Adrenal gland (tissue), 12 donors: ENCODE data around the gene ERCC6L2. TPM values are rescaled to one million over a fixed set of nuclear protein-coding genes. Genes with fewer than 3 reads are reported as not detected.

Source experiments
- DNase-seq, 7 donors: peaks; one replicate each; pipeline ENCODE4 v3.0.0-alpha.2; 2019 to 2020
- H3K27ac ChIP-seq, 5 donors: fragments of 200-600 bp; sonication (generic) in 4 of 5; 1 replicate in 3 of 5; 2 replicates in 2 of 5; pipeline versions ENCODE4 v1.5.1 to v1.8.0; 2016 to 2020; ENCODE audit warnings: mild to moderate bottlenecking in 1 of 5
- H3K27me3 ChIP-seq: fragments of 200-600 bp; 2 replicates; pipeline ENCODE4 v1.8.0; 2021
- H3K36me3 ChIP-seq, 2 donors: fragments of 200-600 bp; replicated peaks in 1 of 2; 1 replicate in 1 of 2; 2 replicates in 1 of 2; pipeline versions ENCODE4 v1.5.1 to v1.8.0; 2018 to 2022
- H3K4me1 ChIP-seq, 2 donors: fragments of 200-600 bp; replicated peaks in 1 of 2; 1 replicate in 1 of 2; 2 replicates in 1 of 2; pipeline versions ENCODE4 v1.5.1 to v1.8.0; 2018 to 2021
- H3K4me3 ChIP-seq, 4 donors: fragments of 200-600 bp; sonication (generic) in 3 of 4; one replicate each; pipeline ENCODE4 v1.5.1; 2016 to 2018
- H3K9me3 ChIP-seq, 3 donors: fragments of 200-600 bp; sonication (generic) in 1 of 3; replicated peaks in 1 of 3; 1 replicate in 2 of 3; 2 replicates in 1 of 3; pipeline versions ENCODE4 v1.5.1 to v1.8.0; 2016 to 2021
- CTCF ChIP-seq, 6 experiments: fragments of 450-650 bp in 4 of 6; fragments of 200-600 bp in 2 of 6; sonication (generic) in 1 of 6; IDR thresholded peaks; 1 replicate in 5 of 6; 2 replicates in 1 of 6; pipeline versions ENCODE4 v1.5.1 to v1.8.0; 2016 to 2021; ENCODE audit warnings: antibody characterized with exemption in 6 of 6, mild to moderate bottlenecking in 2 of 6, moderate library complexity in 1 of 6
- POLR2A ChIP-seq, 2 donors: fragments of 450-650 bp; IDR thresholded peaks; one replicate each; pipeline ENCODE4 v1.6.1; 2017; ENCODE audit warnings: antibody characterized with exemption in 2 of 2, mild to moderate bottlenecking in 2 of 2, moderate library complexity in 1 of 2
- WGBS, 4 donors: extraction: QIAGEN DNeasy Blood & Tissue Kit in 2 of 4; methylation state at CpG; one replicate each; pipeline versions ENCODE4 v1.1.5 to v1.1.7; 2013 to 2017; 5-methylcytosine and 5-hydroxymethylcytosine counted together
- intact Hi-C, 2 donors: fragments of 100-400 bp; cut with DNase I; formaldehyde crosslinking; loops; one replicate each; pipeline versions ENCODE4 v1.14.1 to v1.15.0; 2022 to 2023
- polyA plus RNA-seq, 3 donors: library from polyadenylated mRNA; stranded (reverse); fragments of 200-250 nt in 2 of 3; fragments of 350-450 nt in 1 of 3; fragmentation: Illumina TruSeq in 1 of 3; extraction: RNeasy Lipid Tissue Mini Kit (QIAGEN cat#74804) in 1 of 3; gene quantifications; one replicate each; pipeline ENCODE4 v1.2.3, GENCODE V29; 2013 to 2014
- total RNA-seq, 9 donors: library from RNA; depleted of rRNA in 4 of 9; stranded (reverse); fragments of >200 nt in 4 of 9; fragments of 120-200 nt in 1 of 9; fragmentation: NEBNext Ultra II Directional in 1 of 9; extraction: Animal tissue kit (Norgen Biotek cat#: 25700) in 1 of 9; gene quantifications; one replicate each; pipeline versions ENCODE4 v1.1.0 to v1.2.4, GENCODE V29; 2013 to 2023
- donor health status: healthy with polysubstance abuse.
- donor health status: Bipolar disorder and iron deficiency.
- donor health status: DM: yes; HTN: yes; CAD: no.
- donor health status: DM: no; HTN: no; CAD: no.
- donor health status: DM: no; HTN: no; CAD: no.
- donor health status: DM: yes; HTN: yes; CAD: no.

ERCC6L2 gene
- total and polyA plus RNA-seq, 12 donors: 5.6 to 93.2 (median 47.4) TPM

DNA sequence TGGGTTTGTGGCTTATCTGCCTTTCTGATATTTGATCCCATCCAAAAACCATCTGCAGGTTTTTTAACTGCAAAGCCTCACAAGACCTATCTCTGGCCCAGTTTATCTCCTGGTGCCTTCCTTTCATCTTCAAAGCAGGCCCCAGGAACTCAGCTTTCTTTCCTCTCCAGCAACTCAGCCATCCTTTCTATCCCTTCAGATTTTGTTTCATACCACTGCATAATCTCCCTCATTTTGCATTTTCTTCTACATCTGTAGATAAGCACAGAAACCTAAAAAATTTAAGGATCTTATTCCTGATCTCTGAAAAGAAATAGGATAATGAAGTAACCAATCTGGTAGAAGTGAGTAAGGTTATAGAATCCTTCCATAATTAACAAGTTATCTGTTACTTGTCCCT lies 19.5 kb upstream of the ERCC6L2 start:
- H3K27me3 ChIP-seq: no peaks in the 10 kb centered on the region
- H3K27ac ChIP-seq: no peak overlapping the region
- H3K4me3 ChIP-seq: no peak overlapping the region
- no peak for TF ChIP-seq CTCF (IDR thresholded peaks at IDR 0.05)
- no peak for TF ChIP-seq POLR2A (IDR thresholded peaks at IDR 0.05)
- DNase-seq: no peak
- intact Hi-C loops: no loop called here
- no peaks in the 10 kb centered on the region for H3K9me3 ChIP-seq
- H3K4me1 ChIP-seq: peaks cover 0 to 3% of the 10 kb centered on the region in 2 donors
- no peaks in the 10 kb centered on the region for H3K36me3 ChIP-seq

GRCh38 chr9:95857124-95857523 lies 18.4 kb upstream of the ERCC6L2 start:
- Histone ChIP-seq H3K4me1 (peaks cover 0 to 3% of the 10 kb centered on the region in 2 donors), H3K36me3 (no peaks in the 10 kb centered on the region), H3K27ac (no peak overlapping the region), H3K27me3 (no peaks in the 10 kb centered on the region), H3K9me3 (peaks cover 0 to 5% (median 0%) of the 10 kb centered on the region in 3 donors), H3K4me3 (no peak overlapping the region)
- 64 to 76% (median 69%) methylated on average over 2 of the region's 2 CpGs for WGBS, 4 donors
- TF ChIP-seq CTCF (IDR thresholded peaks at IDR 0.05) (no peak), POLR2A (IDR thresholded peaks at IDR 0.05) (no peak)
- no peak for DNase-seq
- intact Hi-C loops: no loop called here

GRCh38 chr9:95857896-95858295 lies 17.6 kb upstream of the ERCC6L2 start:
- Histone ChIP-seq H3K4me1 (peaks cover 0 to 3% of the 10 kb centered on the region in 2 donors), H3K4me3 (no peak overlapping the region), H3K27ac (no peak overlapping the region), H3K9me3 (peaks cover 0 to 12% (median 0%) of the 10 kb centered on the region in 3 donors), H3K27me3 (no peaks in the 10 kb centered on the region), H3K36me3 (no peaks in the 10 kb centered on the region)
- no peak for DNase-seq
- intact Hi-C loops: no loop called here
- TF ChIP-seq CTCF (IDR thresholded peaks at IDR 0.05) (no peak), POLR2A (IDR thresholded peaks at IDR 0.05) (no peak)

- intact Hi-C loops: no loop called here
- no peak overlapping the region for H3K27ac ChIP-seq
- TF ChIP-seq CTCF (IDR thresholded peaks at IDR 0.05): no peak
- no peak for TF ChIP-seq POLR2A (IDR thresholded peaks at IDR 0.05)
- peaks cover 0 to 12% (median 0%) of the 10 kb centered on the region in 3 donors for H3K9me3 ChIP-seq
- H3K36me3 ChIP-seq: no peaks in the 10 kb centered on the region
- H3K4me3 ChIP-seq: no peak overlapping the region
- peaks cover 0 to 3% of the 10 kb centered on the region in 2 donors for H3K4me1 ChIP-seq
- H3K27me3 ChIP-seq: no peaks in the 10 kb centered on the region
- no peak for DNase-seq
These were observed 13.1 kb upstream of the ERCC6L2 start for GRCh38 chr9:95862343-95862742.
